PFSK-1 (cell line): Measurements from ENCODE around the gene EGLN1. TPM values are rescaled to one million over a fixed set of nuclear protein-coding genes. Genes with fewer than 3 reads are reported as not detected.

Experiments
- FOXP2 ChIP-seq: optimal IDR thresholded peaks from 2 replicates; pipeline ENCODE3; 2011; ENCODE audit warnings: borderline replicate concordance, control low read depth, inconsistent platforms; ENCODE audit not compliant: insufficient read depth; ENCODE audit errors: extremely low read length, extremely low read depth
- POLR2AphosphoS5 ChIP-seq: IDR thresholded peaks from 2 replicates; pipeline ENCODE4 v1.6.1; 2012; ENCODE audit warnings: low read depth, mild to moderate bottlenecking, control low read depth, low read length, moderate library complexity
- REST ChIP-seq, 2 experiments: IDR thresholded peaks; 2 replicates each; pipeline versions ENCODE4 v1.6.1 to v1.8.0; 2011 to 2012; ENCODE audit warnings: low read depth in 2 of 2, low read length in 2 of 2, control low read depth in 1 of 2, inconsistent platforms in 1 of 2, mild to moderate bottlenecking in 1 of 2, moderate library complexity in 1 of 2; ENCODE audit not compliant: insufficient read depth in 1 of 2
- SIN3A ChIP-seq: IDR thresholded peaks from 2 replicates; pipeline ENCODE4 v1.6.1; 2012; ENCODE audit warnings: mild to moderate bottlenecking, low read length, moderate library complexity, borderline replicate concordance; ENCODE audit not compliant: insufficient read depth
- TAF1 ChIP-seq: IDR thresholded peaks from 2 replicates; pipeline ENCODE4 v1.6.1; 2012; ENCODE audit warnings: low read length, control low read depth, borderline replicate concordance; ENCODE audit not compliant: insufficient read depth
- polyA plus RNA-seq: library from polyadenylated mRNA; unstranded; fragments of >200 nt; gene quantifications from one replicate; pipeline ENCODE4 v1.2.1, GENCODE V29; 2012; ENCODE audit warnings: low read depth, missing spikeins; ENCODE audit not compliant: insufficient read length

The EGLN1 gene
- polyA plus RNA-seq, result 11.0 TPM

DNA sequence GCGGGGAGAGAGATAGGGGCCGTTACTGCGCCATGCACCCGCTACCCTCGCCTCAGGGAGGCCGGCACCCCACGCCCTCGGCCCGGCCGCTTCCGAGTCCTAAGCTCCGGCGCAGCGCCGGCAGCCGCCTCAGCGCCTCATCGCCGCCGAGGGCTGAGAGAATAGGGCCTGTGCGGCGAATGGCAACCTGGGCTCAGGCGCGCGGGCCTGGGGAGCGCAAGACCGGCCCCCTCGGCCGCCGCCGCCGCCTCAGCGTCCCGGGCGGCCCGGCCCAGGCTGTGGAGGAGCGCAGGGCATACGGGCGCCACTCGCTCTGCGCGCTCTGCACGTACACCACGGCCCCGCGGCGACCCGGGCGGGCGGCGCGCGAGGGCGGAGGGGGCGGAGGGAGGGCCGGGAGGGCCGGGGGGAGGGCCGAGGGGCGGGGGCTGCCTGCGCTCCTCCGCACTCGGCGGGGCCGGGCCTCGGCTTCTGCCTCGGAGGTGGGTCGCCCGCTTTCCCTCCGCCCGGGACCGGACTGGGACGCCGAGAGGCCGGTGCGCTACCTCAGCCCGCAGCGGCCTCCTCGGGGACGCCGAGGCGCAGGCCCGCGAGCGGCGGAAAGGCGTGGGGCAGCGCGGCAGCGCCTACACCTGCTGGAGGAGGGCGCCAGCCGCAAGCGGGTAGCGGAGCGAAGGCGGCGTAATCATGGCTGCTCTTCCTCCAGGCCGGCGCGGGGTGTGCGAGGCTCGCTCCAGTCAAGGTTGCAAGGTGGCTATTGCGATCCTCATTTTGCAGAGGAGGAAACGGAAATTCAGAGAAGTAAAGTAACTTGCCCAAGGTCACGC lies at the start of gene EGLN1:
TSS of gene EGLN1 (minus strand) at position 317 of the 827 bp plus-strand sequence. CDS start 399 bp downstream, outside the sequence.
- TF ChIP-seq SIN3A (peak; percentile 9; the same call in 1 of the 2 replicates), FOXP2 (peak; percentile 83), TAF1 (peak; percentile 73; the same call in 1 of the 2 replicates), REST (IDR thresholded peaks at IDR 0.05; ENCODE audit: insufficient read depth in 1 of 2, low read depth in 2 of 2, low read length in 2 of 2) (0 out of 4 replicates have a peak, but pooled peaks of 1 of the 2 experiments have one; percentile 26), POLR2AphosphoS5 (peak; percentile 87)

DNA sequence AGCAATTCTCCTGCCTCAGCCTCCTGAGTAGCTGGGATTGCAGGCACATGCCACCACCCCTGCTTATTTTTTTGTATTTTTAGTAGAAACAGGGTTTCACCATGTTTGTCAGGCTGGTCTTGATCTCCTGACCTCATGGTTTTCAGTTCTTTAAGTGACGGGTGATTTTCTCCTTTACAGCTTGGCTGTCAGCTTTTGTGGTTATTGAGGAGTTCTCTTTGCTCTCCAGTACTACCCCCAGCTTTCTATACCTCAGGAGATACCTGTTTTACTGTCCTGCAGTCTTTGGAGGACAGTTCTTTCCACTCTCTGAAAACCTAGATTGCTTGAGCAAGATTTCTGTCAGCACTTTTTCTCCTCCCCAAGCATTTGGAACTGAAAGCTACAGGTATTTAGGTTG lies 45.9 kb upstream of the EGLN1 start:
- no peak for TF ChIP-seq SIN3A
- TF ChIP-seq TAF1, result no peak
- no peak for TF ChIP-seq REST (IDR thresholded peaks at IDR 0.05; ENCODE audit: insufficient read depth in 1 of 2, low read depth in 2 of 2, low read length in 2 of 2)
- TF ChIP-seq POLR2AphosphoS5, result no peak
- TF ChIP-seq FOXP2, result no peak

DNA sequence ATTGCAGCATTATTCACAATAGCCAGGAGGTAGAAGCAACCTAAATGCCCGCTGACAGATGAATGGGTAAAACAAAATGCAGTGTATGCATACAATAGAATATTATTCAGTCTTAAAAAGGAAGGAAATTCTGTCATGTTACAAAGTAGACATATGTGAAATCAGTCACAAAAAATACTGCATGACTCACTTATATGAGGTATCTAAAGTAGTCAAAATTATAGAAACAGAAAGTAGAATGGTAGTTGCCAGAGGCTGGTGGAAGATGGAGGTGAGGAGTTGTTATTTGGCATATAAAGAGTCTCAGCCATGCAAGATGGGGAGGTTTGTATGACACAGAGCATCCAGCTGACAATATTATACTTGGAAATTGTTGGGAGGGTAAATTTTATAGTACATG lies 43.0 kb upstream of the EGLN1 start:
- TF ChIP-seq TAF1, result no peak

GRCh38 chr1:231463541-231463940 lies 41.5 kb upstream of the EGLN1 start:
- TF ChIP-seq POLR2AphosphoS5 (no peak), REST (IDR thresholded peaks at IDR 0.05; ENCODE audit: insufficient read depth in 1 of 2, low read depth in 2 of 2, low read length in 2 of 2) (no peak), TAF1 (no peak), SIN3A (no peak), FOXP2 (no peak)

- TF ChIP-seq REST (IDR thresholded peaks at IDR 0.05; ENCODE audit: insufficient read depth in 1 of 2, low read depth in 2 of 2, low read length in 2 of 2) (no peak), POLR2AphosphoS5 (no peak)
Measured at GRCh38 chr1:231460614-231461013, 38.5 kb upstream of the EGLN1 start.
